Stimulated activated CD4-positive, alpha-beta T cell treated with anti-CD3 and anti-CD28 coated beads, TNF-alpha, amount 100 ng/mL, for 48 hours (primary cell): ENCODE data around the gene RASIP1.
"Not testable (repeated sequence)": the region's sequence is repeated elsewhere in the genome, so short reads cannot be mapped to it uniquely, and the experiment has no call there.

Source experiments
- DNase-seq, 3 donors: peaks; one replicate each; pipeline ENCODE4 v3.0.0-alpha.2; 2020; ENCODE audit warnings: low read depth in 3 of 3

The RASIP1 gene

DNA sequence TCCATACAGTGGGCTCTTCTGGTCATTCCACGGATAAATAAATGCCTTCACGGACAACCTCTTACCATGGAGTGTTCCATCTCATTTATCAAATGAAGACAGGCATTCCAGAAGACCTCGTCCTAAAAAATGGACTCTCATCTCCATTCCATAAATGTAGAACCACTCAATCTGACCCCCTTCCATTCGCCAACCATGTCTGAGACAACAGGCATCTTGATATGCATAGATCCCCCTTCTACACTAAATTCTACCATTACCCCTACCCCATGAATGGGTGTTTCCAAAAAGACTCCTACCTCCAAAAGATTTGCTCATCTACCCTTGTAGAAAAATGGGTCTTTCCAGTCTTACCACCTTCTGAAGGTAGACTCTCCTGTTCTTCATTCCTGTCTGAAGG lies 9.0 kb downstream of the RASIP1 start:
- no peak for DNase-seq

DNA sequence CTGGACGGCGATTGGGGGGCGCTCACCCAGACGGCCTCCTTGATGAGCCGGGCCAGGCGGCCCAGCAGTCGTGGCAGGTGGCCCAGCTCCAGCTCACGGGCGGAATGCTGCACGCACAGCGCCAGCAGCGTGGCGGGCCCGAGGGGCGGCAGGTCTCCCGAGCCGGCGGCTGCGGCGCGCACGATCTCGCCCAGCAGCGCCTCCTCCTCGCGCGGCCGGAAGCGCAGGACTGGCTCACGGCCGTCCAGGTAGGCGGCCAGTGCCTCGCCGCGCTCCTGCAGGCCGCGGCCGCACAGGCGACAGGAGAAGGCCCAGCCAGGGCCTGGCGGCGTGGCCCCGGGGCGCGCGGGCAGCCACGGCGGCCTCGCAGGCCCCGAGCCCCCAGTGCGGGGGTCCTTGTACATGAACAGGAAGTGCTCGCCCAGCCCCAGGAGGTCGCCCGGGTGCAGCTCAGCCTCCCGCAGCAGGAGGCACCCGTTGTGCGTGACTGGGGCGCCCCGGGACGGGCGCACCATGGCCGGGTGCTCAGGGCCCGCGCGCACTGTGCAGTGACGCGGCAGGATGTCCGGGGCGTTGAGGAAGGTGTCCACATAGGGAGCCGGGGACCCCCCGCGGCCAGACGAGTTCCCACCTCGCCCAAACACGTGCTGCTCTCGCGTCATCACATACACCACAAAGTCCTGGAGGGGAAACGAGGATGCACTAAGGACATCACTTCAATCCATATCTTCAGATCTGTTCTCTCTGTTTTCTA lies 11.3 kb downstream of the RASIP1 start:
- no peak for DNase-seq

DNA sequence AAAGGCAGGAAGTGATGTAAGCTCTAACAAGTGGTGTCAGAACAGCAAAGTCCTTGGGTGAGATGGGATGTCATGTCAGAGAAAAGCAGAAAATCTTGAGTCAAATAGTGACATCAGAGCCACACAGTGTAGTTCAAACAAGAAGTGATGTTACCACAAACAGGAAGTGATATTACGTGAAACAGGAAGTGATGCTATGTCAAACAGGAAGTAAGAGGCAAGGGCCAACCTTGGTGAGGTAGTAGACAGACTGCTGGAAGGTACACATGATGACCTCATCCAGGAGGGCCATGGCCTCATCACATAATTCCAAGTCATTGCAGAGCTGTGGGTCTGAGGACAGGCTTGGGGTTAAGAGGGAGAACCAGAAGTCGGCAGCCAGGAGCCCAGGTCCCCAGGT lies 13.9 kb downstream of the RASIP1 start:
- DNase-seq = no peak

DNA sequence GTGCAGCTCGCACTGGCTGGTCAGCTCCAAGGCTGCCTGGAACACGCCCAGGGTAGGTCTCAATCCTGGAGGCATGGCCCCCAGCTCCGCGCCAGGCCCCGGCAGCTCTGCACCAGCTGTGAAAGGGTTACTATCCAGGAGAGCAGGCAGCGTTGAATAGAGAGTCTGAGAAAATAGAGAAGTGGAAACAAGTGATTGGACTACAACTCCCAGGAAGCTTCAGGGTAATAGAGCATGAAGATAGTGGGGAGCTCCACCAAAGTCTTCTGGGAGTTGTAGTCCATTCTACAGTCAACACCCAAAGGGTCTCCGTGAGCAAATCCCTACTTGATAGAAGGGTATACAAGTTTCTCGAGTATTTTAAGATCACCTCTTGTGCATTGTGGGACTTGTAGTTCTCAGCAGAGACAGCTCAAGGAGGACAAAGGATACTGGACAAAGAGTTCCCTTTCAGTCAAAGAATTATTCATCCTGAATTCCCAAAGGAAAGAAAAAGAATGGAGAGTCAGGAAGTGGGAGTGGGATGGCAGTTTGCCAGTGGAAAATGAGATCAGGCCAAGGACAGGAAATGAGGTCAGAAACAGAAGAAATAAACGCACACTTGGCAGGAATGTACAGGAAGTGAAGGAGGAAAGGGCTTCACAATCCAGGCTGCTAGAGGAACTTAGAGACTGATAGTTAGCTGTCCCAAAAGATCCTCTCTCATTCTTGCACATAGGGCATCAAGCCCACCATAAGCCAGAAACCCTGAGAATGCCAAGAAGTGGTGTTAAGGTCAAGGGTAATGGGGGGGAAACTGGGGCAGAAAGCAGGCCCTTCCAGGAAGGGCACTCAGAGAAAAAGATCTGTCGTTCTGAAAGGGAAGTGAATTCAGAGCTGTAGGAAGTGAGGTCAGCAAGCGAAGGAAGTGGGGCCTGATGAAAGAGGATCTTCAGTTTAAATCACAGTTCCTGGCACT lies 15.3 kb downstream of the RASIP1 start:
- no peak for DNase-seq

DNA sequence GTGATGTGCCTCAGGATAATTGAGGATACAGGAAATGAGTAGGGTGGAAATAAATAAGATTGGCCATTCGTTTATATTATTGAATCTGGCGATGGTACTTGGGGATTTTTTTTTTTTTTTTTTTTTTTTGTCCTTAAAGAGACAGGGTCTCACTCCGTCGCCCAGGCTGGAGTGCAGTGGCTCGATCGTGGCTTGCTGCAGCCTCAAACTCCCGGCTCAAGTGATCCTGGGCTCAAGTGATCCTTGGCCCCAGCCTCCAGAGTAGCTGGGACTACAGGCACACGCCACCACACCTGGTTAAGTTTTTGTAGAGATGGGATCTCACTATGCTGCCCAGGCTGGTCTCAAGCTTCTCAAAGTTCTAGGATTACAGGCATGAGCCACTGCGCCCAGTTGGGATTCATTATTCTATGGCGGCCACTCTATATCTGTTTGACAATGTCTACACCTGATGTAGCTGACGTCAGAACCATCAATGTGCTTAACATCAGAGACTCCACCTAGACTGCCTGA lies 18.2 kb downstream of the RASIP1 start:
- DNase-seq = no peak

DNA sequence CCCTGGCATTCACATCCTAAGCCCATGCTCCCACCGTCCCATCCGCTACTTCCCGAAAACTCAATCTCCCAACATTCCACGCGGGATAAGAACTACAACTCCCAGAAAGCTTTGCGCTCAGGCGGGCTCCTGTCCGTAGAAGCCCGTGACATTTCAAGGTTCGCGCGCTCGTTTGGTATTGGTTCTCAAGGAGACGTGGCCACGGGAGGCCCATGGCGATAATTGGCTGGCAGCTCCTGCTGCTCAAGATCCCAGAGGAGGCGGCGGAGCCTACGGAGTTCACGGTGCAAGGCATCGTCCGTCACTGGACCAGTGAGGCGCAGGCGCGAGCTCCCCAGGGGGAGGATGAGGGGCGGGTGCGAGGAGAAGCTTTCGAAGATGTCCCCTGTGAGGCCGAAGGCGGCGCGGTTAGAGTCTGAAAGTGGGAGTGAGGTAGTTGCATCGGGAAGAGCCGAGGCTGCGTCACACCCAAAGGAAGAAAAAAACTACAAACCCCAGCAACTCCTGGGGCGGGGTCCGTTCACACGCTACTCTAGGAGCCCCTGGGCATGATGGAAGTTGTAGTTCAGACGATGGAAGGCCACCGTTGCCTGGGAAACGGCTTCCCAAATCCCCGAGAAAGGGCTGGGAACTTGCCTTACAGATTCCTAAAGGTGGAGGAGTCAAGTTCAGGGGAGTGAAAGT lies 19.7 kb downstream of the RASIP1 start:
- DNase-seq = peak; percentile 87 to 92 (median 90)

DNA sequence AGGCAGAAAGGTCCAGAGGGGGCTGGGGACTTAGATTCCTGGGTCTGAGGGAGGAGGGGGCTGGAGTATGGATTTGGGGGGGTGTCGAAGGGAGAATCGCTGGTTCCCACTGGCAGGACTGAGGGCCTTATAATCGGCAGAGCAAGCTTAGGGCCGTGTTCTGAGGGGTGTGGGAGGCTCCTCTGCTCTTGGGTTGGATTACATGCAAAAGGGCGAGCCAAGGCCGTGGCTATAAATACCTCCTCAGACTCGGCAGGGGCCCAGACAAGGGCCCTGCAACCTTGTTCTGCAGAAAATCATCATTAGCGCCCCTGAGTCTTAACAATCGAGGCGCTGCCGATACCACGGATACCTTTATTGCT lies 20.2 kb downstream of the RASIP1 start:
- no peak for DNase-seq

DNA sequence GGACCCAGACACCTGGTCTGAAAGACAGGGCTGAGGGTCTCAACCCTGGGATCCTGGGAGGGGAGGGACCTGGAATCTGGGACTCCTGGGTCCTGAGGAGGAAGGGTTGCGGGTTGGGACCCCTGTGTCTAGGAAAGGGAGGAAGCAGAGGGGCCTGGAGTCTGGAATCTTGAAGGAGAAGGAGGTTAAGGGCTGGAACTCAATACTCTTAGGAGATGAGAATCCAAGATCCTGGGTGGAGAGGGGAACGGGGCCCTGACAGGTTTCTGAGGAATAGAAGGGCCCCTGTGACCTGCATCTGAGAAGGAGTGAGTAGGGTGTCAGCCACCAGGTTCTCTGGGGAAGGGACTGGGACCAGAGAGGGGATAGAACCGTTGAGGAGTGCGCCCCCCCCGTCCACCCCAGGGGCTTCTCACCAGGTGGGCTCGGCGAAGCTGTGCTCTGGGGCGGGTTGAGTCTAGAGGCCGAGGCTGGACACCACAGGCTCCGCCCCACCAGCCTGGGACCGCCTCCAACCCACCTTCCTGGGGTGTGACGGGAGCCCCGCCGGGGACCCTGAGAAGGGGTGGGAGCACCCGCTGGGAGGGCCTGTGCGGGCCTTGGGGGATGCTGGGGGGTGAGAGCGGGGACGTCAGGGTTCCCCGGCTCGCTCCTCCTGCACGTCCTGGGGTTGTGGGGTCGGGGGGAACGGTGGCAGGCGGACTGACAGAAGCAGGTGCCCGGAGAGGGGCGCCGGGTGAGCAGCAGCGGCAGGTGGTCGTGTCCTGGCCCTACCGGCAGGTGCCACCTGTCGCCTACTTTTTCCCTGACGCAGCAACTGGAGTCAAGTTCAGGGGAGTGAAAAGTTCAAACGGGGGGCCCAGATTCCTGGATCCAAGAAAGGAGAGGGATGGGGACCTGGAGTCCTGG lies 20.9 kb downstream of the RASIP1 start, which contains the start of gene MAMSTR:
Gene MAMSTR, minus strand, starts transcription at position 463 of the 909 bp plus-strand sequence. CDS start 694 bp downstream, outside the sequence.
- DNase-seq = no peak

DNA sequence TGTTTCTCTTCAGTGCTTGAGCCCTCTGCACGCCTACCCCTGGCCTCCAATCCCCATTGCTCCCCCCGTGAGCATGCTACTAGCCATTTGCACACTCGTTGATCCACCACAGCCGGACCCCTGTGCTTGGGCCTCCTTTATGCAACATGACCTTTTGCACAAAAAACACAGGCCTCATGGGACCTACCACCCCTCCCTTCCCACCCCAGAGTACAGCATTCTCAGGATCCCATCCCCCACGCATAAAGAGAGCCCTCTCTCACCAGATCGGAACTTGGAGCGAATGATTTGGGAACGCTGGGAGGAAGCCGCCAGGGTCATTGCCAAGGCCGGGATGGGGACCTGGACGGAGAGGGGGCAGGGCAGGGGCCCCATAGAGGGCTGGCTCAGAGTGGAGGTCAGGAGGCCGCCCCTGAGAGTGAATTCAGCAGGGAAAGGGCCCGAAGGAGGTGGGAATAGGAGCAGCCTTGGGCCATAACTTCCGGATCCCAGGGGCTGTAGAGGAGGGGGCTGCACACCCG lies 21.6 kb downstream of the RASIP1 start:
- no peak for DNase-seq

DNA sequence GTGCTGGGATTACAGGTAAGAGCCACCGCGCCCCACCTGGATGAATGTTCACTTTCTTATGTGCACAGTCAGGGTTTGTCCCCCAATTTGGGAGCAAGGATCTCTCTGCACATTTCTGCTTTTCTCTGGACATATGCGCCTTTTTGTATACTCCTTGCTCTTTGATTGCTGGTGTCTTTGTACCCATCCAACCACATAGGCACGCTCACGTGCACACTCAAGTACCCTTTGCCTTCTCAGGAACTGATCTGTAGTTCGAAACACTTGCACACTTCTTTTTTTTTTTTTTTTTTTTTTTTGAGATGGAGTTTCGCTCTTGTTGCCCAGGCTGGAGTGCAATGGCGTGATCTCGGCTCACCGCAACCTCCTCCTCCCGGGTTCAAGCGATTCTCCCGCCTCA lies 22.3 kb downstream of the RASIP1 start:
- DNase-seq = not testable (repeated sequence)

DNA sequence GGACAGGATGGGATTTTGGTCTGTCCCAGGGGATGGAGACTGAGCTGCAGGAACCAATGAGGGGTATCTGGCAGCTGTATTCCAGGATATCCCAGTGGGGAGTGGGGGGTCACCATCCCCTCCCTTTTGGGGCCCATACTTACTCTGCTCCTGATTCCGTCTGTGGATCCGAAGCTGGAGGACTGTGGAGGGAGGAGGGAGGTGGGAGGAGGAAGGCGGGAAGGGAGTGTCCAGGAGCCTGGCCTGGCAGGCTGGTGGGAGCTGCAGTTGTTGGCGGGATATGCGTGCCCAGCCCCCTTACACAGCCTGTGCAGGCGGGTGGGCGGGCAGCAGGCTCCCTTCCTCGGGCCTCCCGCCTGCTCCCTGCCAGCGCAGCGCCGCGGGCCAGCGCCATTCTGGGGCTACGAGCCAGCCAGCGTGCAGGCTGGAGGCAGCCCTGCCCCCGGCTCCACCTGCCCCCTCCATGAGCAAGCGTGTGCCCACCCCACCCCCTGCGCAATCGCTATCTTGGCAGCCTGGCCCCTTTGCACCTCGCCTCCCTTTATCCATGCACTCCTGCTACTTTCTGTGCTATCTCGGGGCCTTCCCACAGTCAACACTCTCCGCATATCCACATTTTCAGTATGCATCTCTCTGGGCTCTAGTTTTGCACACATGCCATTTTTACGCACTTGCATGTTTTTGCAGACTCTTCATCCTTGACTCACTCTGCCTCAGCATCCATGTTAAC lies 23.7 kb downstream of the RASIP1 start:
- no peak for DNase-seq

DNA sequence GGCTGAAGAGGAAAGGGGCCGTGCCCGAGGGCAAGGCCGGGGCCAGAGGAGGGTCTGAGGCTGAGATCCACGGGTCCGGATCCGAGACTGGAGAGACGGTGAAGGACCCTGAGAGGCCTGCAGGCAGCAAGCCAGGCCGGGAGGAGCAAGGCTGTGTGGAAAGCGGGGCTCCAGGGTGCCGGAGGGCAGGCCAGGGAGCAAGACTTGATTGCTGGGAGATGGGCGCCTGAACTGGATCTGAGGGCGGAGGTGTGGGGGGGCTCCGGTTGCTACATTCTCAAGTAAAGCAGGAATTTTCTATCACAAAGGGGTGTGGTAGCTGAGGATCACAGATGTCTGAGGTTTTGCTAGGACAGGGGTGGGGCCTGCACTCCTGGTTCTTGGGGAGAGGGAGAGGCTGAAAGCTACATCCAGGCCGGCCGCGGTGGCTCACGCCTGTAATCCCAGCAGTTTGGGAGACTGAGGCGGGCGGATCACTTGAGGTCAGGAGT lies 24.7 kb downstream of the RASIP1 start:
- no peak for DNase-seq

DNA sequence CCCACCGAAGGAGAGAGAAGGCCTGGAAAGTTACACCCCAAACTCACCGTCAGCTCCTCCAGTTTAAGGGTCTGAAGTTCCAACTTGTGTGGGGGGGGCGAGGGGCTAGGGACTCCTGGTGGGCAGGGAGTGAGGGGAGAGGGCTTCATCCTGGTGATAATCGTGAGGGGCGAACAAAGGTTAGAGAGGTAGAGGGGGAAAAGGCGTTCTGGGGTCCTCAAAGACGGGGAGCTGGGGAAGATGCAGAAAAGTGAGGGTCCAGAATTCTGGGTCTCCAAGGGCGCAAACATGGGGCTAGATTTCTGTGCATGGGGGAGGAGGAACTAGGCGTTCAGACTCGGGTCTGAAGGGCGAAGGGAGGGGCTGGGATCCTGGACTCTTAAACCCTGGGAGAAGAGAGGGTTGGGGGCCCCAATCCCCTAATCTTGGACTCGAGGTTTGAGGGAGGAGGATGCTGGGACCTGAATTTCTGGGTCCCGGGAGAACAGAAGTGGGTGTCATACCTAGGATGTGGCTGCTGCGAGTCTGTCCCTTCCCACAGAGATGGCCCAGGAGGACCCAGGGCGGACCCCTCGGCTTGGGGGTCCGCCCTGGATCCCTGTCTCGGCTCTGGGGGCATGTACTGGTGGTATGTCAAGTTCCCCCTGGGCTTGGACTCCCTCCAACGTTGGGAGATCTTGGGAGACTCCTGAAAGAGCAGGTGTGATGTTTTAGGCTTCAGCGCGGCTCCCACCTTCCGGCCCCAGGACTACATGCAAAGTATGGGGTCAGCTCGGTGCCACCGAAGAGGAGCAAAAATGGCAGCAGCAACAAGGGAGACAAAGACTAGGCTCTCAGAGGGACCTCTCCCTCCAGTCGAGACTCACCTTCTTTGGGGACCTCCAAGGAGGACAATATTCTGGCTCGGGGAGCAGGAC lies 25.4 kb downstream of the RASIP1 start:
- no peak for DNase-seq

DNA sequence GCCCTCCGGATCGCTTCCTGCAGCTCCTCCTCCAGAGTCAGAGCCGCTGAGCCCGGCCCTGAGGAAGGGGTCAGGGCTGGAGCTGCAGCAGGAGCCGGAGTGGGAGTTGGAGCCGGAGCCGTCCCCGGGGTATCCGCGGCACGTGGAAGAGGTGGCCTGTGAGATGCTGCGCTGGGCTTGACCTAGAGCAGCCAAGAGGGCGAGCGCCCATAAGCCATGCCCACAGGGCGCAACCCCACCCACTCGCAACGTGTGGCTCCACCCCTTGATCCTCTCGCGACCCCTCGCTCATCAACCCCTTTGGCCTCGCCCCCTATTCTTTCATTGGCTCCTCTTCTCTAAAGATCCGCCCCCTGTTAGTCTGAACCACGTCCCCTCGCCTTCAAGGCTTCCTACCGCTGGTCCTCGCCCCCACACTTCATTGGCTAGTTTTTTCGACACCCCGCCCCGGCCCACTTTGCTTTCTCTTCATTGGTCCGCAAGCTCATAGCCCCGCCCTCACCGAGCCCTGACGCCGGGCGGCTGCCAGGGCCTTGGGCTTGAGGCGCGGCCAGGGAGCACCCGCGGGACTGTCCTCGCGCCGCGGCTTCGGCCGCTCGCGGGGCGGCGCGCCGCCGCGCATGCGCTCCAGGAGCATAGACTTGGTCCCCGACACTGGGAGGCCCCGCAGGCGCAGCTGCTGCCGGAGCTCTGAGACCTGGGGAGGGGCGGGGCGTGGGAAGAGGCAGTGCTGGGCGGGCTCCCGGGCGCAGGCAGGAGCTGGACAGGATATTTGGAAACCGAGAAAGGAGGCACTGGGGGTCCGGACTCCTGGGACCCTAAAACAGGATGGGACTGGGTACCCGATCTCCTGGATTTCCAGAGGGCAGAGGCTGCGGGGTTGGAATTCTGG lies 26.3 kb downstream of the RASIP1 start:
- DNase-seq = peak; percentile 97 to 98 (median 97)

DNA sequence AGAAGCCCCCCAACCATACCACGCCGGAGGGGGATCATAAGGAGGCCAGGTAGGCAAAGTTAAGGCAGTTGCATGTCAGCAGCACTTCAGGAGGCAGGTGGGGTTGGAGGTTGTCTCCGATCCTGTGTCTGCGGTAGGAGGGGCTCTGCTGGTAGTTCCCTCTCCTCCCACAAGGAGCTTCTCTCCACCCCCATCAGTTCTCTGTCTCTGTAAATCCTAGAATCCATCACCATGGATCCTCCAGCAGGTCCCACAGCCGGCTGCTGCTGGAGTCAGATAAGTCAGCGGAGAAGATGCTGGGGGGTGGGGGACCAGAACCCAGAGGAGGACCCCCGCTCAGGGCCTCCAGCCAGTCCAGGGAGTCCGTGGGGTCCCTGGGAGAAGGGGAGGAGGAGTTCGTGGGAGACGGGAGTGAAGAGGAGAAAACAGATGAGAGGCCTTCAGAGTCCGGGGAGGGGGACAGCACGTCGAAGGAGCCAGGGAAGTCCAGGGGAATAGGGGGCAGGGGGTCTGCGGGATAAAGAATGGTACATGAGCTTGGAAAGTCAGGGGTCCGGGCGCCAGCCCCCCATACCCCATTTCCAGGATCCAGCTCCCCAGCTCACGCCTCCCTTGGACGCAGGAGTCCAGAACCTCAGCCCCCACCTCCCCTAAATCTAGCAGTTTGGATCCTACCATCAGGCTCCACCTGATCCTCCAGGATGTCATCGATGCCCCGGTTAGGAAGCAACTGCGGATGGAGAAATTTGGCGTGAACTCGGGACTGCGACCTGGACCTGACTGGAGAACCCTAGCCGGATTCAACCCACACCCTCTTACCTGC lies 27.2 kb downstream of the RASIP1 start:
- no peak for DNase-seq

DNA sequence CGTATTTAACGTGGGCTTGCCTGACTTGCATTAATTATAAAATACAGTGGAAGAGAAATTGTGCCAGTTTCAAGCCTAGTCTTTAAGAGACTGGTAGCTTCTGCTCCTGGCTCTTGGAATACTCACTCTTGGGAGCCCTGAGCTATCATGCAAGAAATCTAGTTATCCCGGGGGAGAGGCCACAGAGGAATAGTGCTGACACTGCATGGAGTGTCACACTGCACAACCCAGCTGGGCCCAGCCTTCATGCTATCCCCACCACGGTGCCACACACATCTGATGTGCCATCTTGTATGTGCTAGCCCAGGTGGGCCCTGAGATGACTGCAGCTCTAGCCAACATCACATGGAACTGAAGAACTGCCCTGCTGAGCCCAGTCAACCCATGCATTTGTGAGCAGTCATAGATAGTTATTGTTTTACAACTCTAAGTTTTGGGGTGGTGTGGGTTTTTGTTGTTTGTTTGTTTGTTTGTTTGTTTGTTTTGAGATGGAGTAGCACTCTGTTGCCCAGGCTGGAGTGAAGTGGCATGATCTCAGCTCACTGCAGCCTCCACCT lies 29.2 kb downstream of the RASIP1 start:
- no peak for DNase-seq

DNA sequence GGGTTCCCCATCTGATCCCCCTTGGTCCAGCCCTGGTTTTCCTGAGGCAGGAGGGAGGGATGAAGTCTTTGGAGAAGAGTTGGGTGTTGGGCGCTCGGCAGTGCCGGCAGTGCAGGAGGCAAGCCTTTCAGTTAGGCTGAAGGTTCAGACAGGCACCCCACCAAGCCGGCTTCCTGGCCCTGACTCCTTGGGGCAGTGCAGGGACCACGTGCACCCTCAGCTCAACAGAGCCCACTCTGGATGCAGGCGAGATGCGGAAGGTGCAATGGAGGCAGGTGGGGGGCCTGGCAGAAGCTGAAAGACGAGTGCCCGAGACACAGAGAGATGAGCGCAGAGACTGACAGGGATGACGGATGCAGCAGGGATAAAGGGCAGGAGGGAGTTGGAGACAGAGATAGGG lies 31.9 kb downstream of the RASIP1 start:
- DNase-seq = no peak
